ENCODE measurements around the gene SCG2.

Gene SCG2

GRCh38 chr2:223642506-223642905, 40.3 kb upstream of the SCG2 start:
- no peak for TF ChIP-seq CTCF (IDR thresholded peaks at IDR 0.05; ENCODE audit: borderline replicate concordance, control extremely low read depth, extremely low read depth, insufficient read depth, missing control alignments)
- DNase-seq (ENCODE audit: low spot score) = no peak
- in situ Hi-C loops (cut with MboI; ENCODE audit: low sequenced_read_pairs, unreplicated experiment) = no loop called here

GRCh38 chr2:223641082-223641481, 38.9 kb upstream of the SCG2 start:
- in situ Hi-C loops (cut with MboI; ENCODE audit: low sequenced_read_pairs, unreplicated experiment) = no loop called here
- no peak for DNase-seq (ENCODE audit: low spot score)
- no peak for TF ChIP-seq CTCF (IDR thresholded peaks at IDR 0.05; ENCODE audit: borderline replicate concordance, control extremely low read depth, extremely low read depth, insufficient read depth, missing control alignments)

- in situ Hi-C loops (cut with MboI; ENCODE audit: low sequenced_read_pairs, unreplicated experiment) = no loop called here
- no peak for DNase-seq (ENCODE audit: low spot score)
- no peak for TF ChIP-seq CTCF (IDR thresholded peaks at IDR 0.05; ENCODE audit: borderline replicate concordance, control extremely low read depth, extremely low read depth, insufficient read depth, missing control alignments)
Measured at GRCh38 chr2:223635080-223635479, 32.9 kb upstream of the SCG2 start.

- in situ Hi-C loops (cut with MboI; ENCODE audit: low sequenced_read_pairs, unreplicated experiment) = no loop called here
- no peak for DNase-seq (ENCODE audit: low spot score)
- no peak for TF ChIP-seq CTCF (IDR thresholded peaks at IDR 0.05; ENCODE audit: borderline replicate concordance, control extremely low read depth, extremely low read depth, insufficient read depth, missing control alignments)
Measured at GRCh38 chr2:223634238-223634637, 32.1 kb upstream of the SCG2 start.

GRCh38 chr2:223633656-223634055, 31.5 kb upstream of the SCG2 start:
- TF ChIP-seq CTCF (IDR thresholded peaks at IDR 0.05; ENCODE audit: borderline replicate concordance, control extremely low read depth, extremely low read depth, insufficient read depth, missing control alignments) = no peak
- DNase-seq (ENCODE audit: low spot score) = no peak
- in situ Hi-C loops (cut with MboI; ENCODE audit: low sequenced_read_pairs, unreplicated experiment) = no loop called here

GRCh38 chr2:223632826-223633225, 30.7 kb upstream of the SCG2 start:
- no peak for TF ChIP-seq CTCF (IDR thresholded peaks at IDR 0.05; ENCODE audit: borderline replicate concordance, control extremely low read depth, extremely low read depth, insufficient read depth, missing control alignments)
- DNase-seq (ENCODE audit: low spot score) = no peak
- in situ Hi-C loops (cut with MboI; ENCODE audit: low sequenced_read_pairs, unreplicated experiment) = no loop called here

- no peak for TF ChIP-seq CTCF (IDR thresholded peaks at IDR 0.05; ENCODE audit: borderline replicate concordance, control extremely low read depth, extremely low read depth, insufficient read depth, missing control alignments)
- in situ Hi-C loops (cut with MboI; ENCODE audit: low sequenced_read_pairs, unreplicated experiment) = no loop called here
- no peak for DNase-seq (ENCODE audit: low spot score)
Measured at GRCh38 chr2:223626716-223627115, 24.6 kb upstream of the SCG2 start.

Data from GM13976 (cell line).